CD4-positive, CD25-positive, alpha-beta regulatory T cell (primary cell): ENCODE measurements around the gene VSX1. TPM values are rescaled to one million over a fixed set of nuclear protein-coding genes. Genes with fewer than 3 reads are reported as not detected.
A peak's percentile ranks its signal among the peaks of the same experiment; 100 is the strongest.

Source experiments
- ATAC-seq, 2 donors: fragments of 150-1000 bp; cut with Tn5 transposase; one replicate each; pipeline ENCODE4 v1.10.0; 2021; ENCODE audit warnings: low read depth in 2 of 2, moderate number of reproducible peaks in 2 of 2, moderate library complexity in 1 of 2
- DNase-seq, 3 donors: peaks; one replicate each; pipeline versions ENCODE4 v3.0.0 to v3.0.0-alpha.2; 2012 to 2022; ENCODE audit warnings: mixed read lengths in 1 of 3
- H3K27ac ChIP-seq: one replicate; pipeline ENCODE4 v1.7.0; 2013; ENCODE audit warnings: mild to moderate bottlenecking, low read length; ENCODE audit not compliant: insufficient read depth, poor library complexity, severe bottlenecking
- H3K27me3 ChIP-seq: one replicate; pipeline ENCODE4 v1.7.0; 2013; ENCODE audit warnings: low read length; ENCODE audit not compliant: control insufficient read depth, insufficient read depth
- H3K36me3 ChIP-seq: one replicate; pipeline ENCODE4 v1.7.0; 2013; ENCODE audit warnings: mild to moderate bottlenecking, low read length, moderate library complexity; ENCODE audit not compliant: control insufficient read depth, insufficient read depth
- H3K4me1 ChIP-seq: 2 replicates; pipeline ENCODE4 v1.7.0; 2013; ENCODE audit warnings: mild to moderate bottlenecking, low read length; ENCODE audit not compliant: insufficient read depth, control insufficient read depth, poor library complexity, severe bottlenecking
- H3K4me3 ChIP-seq: one replicate; pipeline ENCODE4 v1.7.0; 2013; ENCODE audit warnings: low read depth, mild to moderate bottlenecking, low read length, moderate library complexity
- H3K9me3 ChIP-seq, 2 experiments: 1 replicate in 1 of 2; 2 replicates in 1 of 2; pipeline ENCODE4 v1.7.0; 2013; ENCODE audit warnings: low read length in 2 of 2, mild to moderate bottlenecking in 1 of 2, moderate library complexity in 1 of 2; ENCODE audit not compliant: control insufficient read depth in 2 of 2
- H3K27ac Mint-ChIP-seq, 3 donors: one replicate each; pipeline ENCODE4 v1.8.0; 2020 to 2022; ENCODE audit warnings: mild to moderate bottlenecking in 3 of 3, mixed read lengths in 3 of 3, moderate library complexity in 2 of 3
- H3K27me3 Mint-ChIP-seq: one replicate; pipeline ENCODE4 v1.8.0; 2022; ENCODE audit warnings: mild to moderate bottlenecking, mixed read lengths
- H3K36me3 Mint-ChIP-seq: one replicate; pipeline ENCODE4 v1.8.0; 2020; ENCODE audit warnings: mixed read lengths
- H3K4me1 Mint-ChIP-seq, 4 donors: one replicate each; pipeline ENCODE4 v1.8.0; 2020 to 2022; ENCODE audit warnings: mixed read lengths in 4 of 4, mild to moderate bottlenecking in 1 of 4
- H3K4me3 Mint-ChIP-seq, 4 donors: one replicate each; pipeline ENCODE4 v1.8.0; 2020 to 2022; ENCODE audit warnings: mild to moderate bottlenecking in 4 of 4, mixed read lengths in 4 of 4, moderate library complexity in 3 of 4
- H3K9me3 Mint-ChIP-seq, 7 donors: one replicate each; pipeline ENCODE4 v1.8.0; 2020 to 2022; ENCODE audit warnings: mixed read lengths in 7 of 7, mild to moderate bottlenecking in 3 of 7, moderate library complexity in 2 of 7
- polyA plus RNA-seq, 4 donors: library from polyadenylated mRNA; unstranded; fragments of 300-500 nt; fragmentation: Illumina TruSeq; gene quantifications; one replicate each; pipeline ENCODE4 v1.2.3, GENCODE V29; 2021
- total RNA-seq: library from RNA; stranded (reverse); gene quantifications from one replicate; pipeline ENCODE4 v1.2.3, GENCODE V29; 2022

Gene VSX1
- total and polyA plus RNA-seq, 5 donors from 2014 or later, result not detected

DNA sequence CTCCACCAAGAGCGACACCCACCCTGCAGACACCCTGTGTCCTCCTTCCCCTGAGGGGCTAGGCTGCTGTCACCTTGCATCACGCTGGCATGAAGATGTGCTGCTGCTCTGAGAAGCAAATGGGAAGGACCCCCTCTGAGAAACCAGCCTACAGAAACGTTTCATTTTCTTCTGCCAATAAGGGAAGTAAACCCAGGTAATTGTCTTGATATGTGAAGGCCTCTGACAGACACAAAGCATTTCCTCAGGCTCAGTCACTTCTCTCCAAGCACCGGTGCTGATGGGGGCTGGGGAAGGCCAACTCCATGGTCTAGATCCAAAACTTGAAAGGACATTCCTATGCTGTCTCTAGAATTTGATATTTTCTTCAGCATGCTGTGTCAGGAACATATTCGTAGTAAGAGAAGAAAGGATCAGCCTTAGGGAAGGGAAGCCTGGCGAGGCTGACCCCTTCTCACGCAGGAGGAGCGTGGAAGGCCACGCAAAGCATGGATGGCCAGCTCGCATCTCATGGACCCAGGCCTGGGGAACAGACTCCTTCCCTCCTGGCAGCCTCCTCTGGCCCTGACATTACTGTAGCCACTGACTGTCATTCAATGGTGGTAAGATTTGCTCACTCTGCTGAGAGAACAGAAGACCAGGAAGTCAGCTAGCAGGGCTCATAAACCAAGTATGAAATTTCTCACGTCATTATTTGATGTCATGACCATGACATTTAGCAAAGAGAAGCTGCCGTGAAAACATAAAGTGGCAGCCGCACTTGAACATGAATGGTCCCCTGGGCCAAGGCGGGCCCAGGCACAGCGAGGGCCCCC lies 44.4 kb downstream of the VSX1 start:
- peak overlapping the region; percentile 93 to 98 (median 95) for H3K27ac Mint-ChIP-seq
- H3K27me3 Mint-ChIP-seq, result no peaks in the 10 kb centered on the region
- Histone ChIP-seq H3K27me3 (no peaks in the 10 kb centered on the region), H3K9me3 (no peaks in the 10 kb centered on the region), H3K4me1 (peaks cover 48% of the 10 kb centered on the region), H3K27ac (peak overlapping the region; percentile 47), H3K4me3 (no peak overlapping the region), H3K36me3 (peaks cover 2% of the 10 kb centered on the region)
- DNase-seq (peak in 1 of 3 donors; percentile 58), ATAC-seq (no peak)
- H3K9me3 Mint-ChIP-seq, result no peaks in the 10 kb centered on the region
- no peaks in the 10 kb centered on the region for H3K36me3 Mint-ChIP-seq
- peaks cover 17 to 70% (median 40%) of the 10 kb centered on the region in 4 donors for H3K4me1 Mint-ChIP-seq
- H3K4me3 Mint-ChIP-seq, result peak overlapping the region; percentile 31 to 64 (median 51)

DNA sequence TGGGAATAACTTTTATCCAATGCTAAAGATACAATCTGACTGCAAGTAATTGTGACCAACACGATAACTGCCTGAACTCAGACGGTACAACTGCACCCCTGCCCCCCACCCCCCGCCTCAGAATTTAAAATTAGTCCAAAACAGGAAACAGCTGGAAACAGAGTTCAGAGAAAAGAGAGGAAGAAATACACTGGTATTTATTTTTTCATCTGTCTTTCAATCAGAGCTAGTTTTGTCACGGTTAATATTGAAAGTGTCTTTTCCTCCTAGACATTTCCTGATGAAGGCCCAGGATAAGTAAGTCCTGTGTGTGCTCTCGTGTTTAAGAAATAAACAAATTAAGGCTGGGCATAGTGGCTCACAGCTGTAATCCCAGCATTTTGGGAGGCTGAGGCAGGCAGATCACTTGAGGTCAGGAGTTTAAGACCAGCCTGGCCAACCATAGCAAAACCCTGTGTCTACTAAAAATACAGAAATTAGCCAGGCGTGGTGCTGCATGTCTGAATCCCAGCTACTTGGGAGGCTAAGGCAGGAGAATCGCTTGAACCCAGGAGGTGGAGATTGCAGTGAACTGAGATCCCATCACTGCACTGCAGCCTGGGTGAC lies 45.5 kb downstream of the VSX1 start:
- H3K9me3 Mint-ChIP-seq, result no peaks in the 10 kb centered on the region
- peak overlapping the region; percentile 45 for H3K27ac ChIP-seq
- peaks cover 5% of the 10 kb centered on the region for H3K36me3 ChIP-seq
- no peaks in the 10 kb centered on the region for H3K27me3 Mint-ChIP-seq
- peaks cover 37% of the 10 kb centered on the region for H3K4me1 ChIP-seq
- H3K27me3 ChIP-seq, result no peaks in the 10 kb centered on the region
- H3K4me3 ChIP-seq, result peak overlapping the region; percentile 64
- H3K4me3 Mint-ChIP-seq, result peak overlapping the region; percentile 31 to 71 (median 56)
- peak overlapping the region; percentile 93 to 98 (median 95) for H3K27ac Mint-ChIP-seq
- peaks cover 19 to 63% (median 39%) of the 10 kb centered on the region in 4 donors for H3K4me1 Mint-ChIP-seq
- ATAC-seq (no peak), DNase-seq (peak in 1 of 3 donors; percentile 46)
- H3K9me3 ChIP-seq, result no peaks in the 10 kb centered on the region
- peaks cover 2% of the 10 kb centered on the region for H3K36me3 Mint-ChIP-seq

DNA sequence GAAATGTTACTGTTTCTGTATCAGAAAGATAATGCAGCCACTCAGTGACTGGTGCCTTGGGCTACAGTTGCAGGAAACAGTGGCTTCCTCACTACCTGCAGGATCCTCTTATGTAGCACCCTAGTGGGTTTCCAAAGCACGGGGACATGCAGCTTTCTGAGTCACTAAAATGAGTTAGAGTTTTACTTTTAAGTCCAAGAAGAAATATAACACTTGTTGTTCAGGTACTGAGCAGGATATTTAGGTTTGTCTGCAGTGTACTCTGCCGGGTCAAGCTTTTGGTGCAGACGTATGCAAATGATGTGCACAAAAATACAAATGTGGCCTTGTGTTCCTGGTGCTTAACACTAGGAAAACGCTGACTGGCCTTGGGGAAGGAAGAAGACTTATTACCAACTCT lies 46.0 kb downstream of the VSX1 start:
- no peaks in the 10 kb centered on the region for H3K27me3 ChIP-seq
- Mint-ChIP-seq H3K27me3 (no peaks in the 10 kb centered on the region), H3K36me3 (peaks cover 6% of the 10 kb centered on the region), H3K4me3 (peak overlapping the region in 3 of 4 donors; percentile 31 to 71 (median 45)), H3K27ac (peak overlapping the region; percentile 93 to 98 (median 95)), H3K4me1 (peaks cover 22 to 63% (median 43%) of the 10 kb centered on the region in 4 donors), H3K9me3 (no peaks in the 10 kb centered on the region)
- peak; percentile 67 to 69 for ATAC-seq
- H3K4me1 ChIP-seq, result peaks cover 33% of the 10 kb centered on the region
- peak overlapping the region; percentile 45 for H3K27ac ChIP-seq
- H3K9me3 ChIP-seq, result no peaks in the 10 kb centered on the region
- DNase-seq, result peak in 1 of 3 donors; percentile 72
- H3K36me3 ChIP-seq, result peaks cover 5% of the 10 kb centered on the region
- H3K4me3 ChIP-seq, result peak overlapping the region; percentile 64

DNA sequence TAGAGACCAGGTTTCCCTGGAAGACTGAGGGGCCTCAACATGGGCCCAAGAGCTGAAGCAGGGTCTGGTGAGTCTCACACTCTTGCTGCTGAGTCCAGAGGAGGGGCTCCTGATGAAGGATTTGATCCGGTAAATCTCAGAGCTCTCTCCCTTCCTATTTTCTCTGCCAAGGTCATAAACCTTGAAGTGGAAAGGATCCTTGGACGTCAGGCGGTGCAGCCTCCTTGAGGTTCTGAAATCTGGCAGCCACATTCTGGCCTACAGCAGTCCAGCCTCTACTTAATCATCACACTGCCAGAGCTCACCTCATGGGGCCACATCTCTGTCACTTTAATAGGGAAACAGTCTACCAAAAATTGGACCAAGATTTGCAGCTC lies 48.0 kb downstream of the VSX1 start:
- Mint-ChIP-seq H3K27ac (peak overlapping the region in 1 of 3 donors; percentile 65), H3K36me3 (peaks cover 18% of the 10 kb centered on the region), H3K4me1 (peaks cover 28 to 64% (median 54%) of the 10 kb centered on the region in 4 donors), H3K9me3 (no peaks in the 10 kb centered on the region), H3K4me3 (no peak overlapping the region), H3K27me3 (no peaks in the 10 kb centered on the region)
- no peaks in the 10 kb centered on the region for H3K9me3 ChIP-seq
- H3K27me3 ChIP-seq, result no peaks in the 10 kb centered on the region
- peaks cover 40% of the 10 kb centered on the region for H3K4me1 ChIP-seq
- H3K4me3 ChIP-seq, result no peak overlapping the region
- no peak for DNase-seq
- H3K27ac ChIP-seq, result peak overlapping the region; percentile 19
- H3K36me3 ChIP-seq, result peaks cover 14% of the 10 kb centered on the region
- no peak for ATAC-seq

DNA sequence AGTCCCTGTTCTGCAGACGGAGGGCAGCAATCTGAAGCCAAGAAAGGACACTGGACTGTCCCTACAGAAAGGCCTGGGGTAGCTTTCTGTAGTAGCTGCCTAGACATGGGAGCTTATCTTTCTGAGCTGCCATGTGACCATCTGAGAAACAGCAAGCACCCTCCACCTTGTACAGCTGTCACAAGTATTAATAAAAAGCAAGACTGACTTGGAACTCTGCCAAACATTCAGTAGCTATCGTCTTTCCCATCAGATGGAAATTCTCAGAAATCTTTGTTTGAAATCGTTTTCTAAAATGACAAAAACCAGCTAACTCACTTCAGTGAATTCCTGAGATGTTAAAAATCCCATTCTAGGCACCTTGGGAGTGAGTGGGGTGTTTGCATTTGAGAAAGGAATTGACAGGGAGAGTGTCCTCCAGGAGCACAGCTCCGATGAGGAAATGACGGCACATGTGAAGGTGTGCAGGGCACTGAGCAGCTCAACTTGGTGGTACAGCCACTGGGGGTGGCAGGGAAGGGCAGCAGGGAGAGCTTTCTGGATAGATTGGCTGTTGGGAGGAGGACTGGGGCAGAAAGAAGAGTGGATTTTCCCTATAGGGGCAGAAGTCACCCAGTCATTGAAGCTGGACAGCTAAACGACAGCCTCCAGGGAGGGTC lies 48.5 kb downstream of the VSX1 start:
- DNase-seq, result no peak
- peaks cover 18% of the 10 kb centered on the region for H3K36me3 Mint-ChIP-seq
- peaks cover 28 to 59% (median 53%) of the 10 kb centered on the region in 4 donors for H3K4me1 Mint-ChIP-seq
- peak overlapping the region in 2 of 3 donors; percentile 65 to 78 for H3K27ac Mint-ChIP-seq
- no peaks in the 10 kb centered on the region for H3K27me3 ChIP-seq
- no peak for ATAC-seq
- no peaks in the 10 kb centered on the region for H3K9me3 Mint-ChIP-seq
- no peaks in the 10 kb centered on the region for H3K9me3 ChIP-seq
- H3K36me3 ChIP-seq, result peaks cover 14% of the 10 kb centered on the region
- H3K27me3 Mint-ChIP-seq, result no peaks in the 10 kb centered on the region
- H3K4me1 ChIP-seq, result peaks cover 37% of the 10 kb centered on the region
- H3K4me3 Mint-ChIP-seq, result no peak overlapping the region
- no peak overlapping the region for H3K4me3 ChIP-seq
- no peak overlapping the region for H3K27ac ChIP-seq

DNA sequence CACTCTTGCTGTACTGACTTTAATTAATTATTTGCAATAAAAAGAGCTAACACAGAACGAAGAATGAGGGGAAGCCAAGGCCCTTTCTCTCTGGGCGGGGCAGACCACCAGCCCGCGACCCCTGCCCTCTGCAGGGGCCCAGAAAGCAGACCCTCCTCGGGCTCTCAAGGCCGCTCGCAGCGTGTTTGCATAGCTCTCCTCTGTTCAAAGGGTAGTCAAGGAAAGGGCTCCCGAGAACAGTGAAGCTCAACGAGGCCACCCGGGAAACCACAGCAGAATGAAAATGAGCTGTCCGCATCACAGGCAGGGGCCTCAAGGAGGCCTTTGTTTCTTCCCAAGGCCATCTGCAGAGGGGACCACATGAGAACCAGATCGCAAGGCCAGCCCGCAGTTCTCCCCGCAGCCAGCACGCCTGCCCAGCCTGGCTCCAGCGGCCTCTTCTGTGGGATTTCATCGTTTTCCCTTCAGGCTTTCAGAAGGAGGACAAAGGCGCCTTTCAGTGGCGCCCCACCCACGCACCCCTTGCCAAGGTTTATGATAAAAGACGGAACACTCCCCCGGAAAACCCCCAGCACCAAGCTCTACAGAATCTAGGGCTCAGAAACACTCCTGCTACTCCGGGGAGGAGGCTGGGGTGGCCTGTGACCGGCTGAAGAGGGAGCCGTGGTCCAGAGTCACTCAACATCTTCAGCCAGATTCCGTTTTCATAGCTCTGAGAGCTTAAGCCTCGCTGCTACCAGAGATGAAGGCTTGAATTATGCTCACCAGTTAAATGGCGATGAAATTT lies 49.3 kb downstream of the VSX1 start:
- no peak for ATAC-seq
- no peak overlapping the region for H3K4me3 Mint-ChIP-seq
- H3K27me3 ChIP-seq, result no peaks in the 10 kb centered on the region
- H3K36me3 Mint-ChIP-seq, result peaks cover 18% of the 10 kb centered on the region
- no peak overlapping the region for H3K27ac ChIP-seq
- peaks cover 29% of the 10 kb centered on the region for H3K4me1 ChIP-seq
- peaks cover 23 to 53% (median 48%) of the 10 kb centered on the region in 4 donors for H3K4me1 Mint-ChIP-seq
- H3K9me3 ChIP-seq, result no peaks in the 10 kb centered on the region
- no peaks in the 10 kb centered on the region for H3K27me3 Mint-ChIP-seq
- H3K27ac Mint-ChIP-seq, result peak overlapping the region in 1 of 3 donors; percentile 78
- DNase-seq, result no peak
- H3K36me3 ChIP-seq, result peaks cover 14% of the 10 kb centered on the region
- H3K9me3 Mint-ChIP-seq, result no peaks in the 10 kb centered on the region
- H3K4me3 ChIP-seq, result no peak overlapping the region

DNA sequence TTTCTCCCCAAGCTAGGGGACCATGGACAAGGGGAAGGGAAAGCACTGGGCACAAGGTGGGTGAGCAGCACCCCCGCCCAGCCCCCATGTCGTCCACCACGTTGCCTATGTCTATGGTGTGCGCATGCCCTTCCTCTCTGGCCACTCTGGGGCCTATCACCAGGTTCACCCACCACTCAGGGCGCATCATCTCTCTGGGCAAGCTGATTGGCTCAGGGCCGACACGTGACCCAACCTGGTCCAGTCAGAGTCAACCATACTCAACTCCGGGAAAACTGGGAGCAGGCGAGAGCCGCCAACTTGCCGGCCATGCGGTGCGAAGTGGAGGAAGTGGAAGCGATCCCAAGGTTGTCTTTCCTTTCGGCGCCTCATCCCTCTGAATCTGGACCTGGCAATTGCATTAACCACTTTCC lies 49.9 kb downstream of the VSX1 start:
- ATAC-seq (no peak), DNase-seq (no peak)
- no peak overlapping the region for H3K27ac ChIP-seq
- no peaks in the 10 kb centered on the region for H3K27me3 ChIP-seq
- Mint-ChIP-seq H3K27me3 (no peaks in the 10 kb centered on the region), H3K4me3 (no peak overlapping the region), H3K27ac (peak overlapping the region in 1 of 3 donors; percentile 67), H3K9me3 (no peaks in the 10 kb centered on the region), H3K36me3 (peaks cover 22% of the 10 kb centered on the region), H3K4me1 (peaks cover 27 to 51% (median 45%) of the 10 kb centered on the region in 4 donors)
- peaks cover 14% of the 10 kb centered on the region for H3K36me3 ChIP-seq
- H3K4me3 ChIP-seq, result no peak overlapping the region
- H3K9me3 ChIP-seq, result no peaks in the 10 kb centered on the region
- H3K4me1 ChIP-seq, result peaks cover 23% of the 10 kb centered on the region
